Measurements from ENCODE around the gene KANSL3.

DNA sequence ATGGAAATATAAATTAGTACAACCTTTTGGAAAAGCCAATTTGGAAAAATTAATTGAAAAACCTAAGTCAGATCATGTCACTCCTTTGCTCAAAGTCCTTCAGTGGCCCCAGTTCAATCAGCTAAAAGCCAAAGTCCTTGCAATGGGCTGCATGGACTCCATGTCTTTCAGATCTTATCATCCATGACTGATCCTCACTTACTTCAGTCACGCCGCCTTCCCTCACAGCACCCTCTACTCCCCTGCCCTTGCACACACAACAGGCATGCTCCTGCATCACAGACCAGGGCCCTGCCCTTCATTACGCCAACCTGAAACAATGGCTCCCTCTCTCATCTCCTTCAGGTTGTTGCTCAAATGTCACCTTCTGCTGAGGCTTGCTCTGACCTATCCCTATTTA lies 15.6 kb downstream of the KANSL3 start:
- TF ChIP-seq, protein P1, sequence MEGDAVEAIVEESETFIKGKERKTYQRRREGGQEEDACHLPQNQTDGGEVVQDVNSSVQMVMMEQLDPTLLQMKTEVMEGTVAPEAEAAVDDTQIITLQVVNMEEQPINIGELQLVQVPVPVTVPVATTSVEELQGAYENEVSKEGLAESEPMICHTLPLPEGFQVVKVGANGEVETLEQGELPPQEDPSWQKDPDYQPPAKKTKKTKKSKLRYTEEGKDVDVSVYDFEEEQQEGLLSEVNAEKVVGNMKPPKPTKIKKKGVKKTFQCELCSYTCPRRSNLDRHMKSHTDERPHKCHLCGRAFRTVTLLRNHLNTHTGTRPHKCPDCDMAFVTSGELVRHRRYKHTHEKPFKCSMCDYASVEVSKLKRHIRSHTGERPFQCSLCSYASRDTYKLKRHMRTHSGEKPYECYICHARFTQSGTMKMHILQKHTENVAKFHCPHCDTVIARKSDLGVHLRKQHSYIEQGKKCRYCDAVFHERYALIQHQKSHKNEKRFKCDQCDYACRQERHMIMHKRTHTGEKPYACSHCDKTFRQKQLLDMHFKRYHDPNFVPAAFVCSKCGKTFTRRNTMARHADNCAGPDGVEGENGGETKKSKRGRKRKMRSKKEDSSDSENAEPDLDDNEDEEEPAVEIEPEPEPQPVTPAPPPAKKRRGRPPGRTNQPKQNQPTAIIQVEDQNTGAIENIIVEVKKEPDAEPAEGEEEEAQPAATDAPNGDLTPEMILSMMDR (IDR thresholded peaks at IDR 0.05): no peak
- no peak for TF ChIP-seq POLR2A (IDR thresholded peaks at IDR 0.05)
